ENCODE data around the gene TMEM266.

Gene TMEM266

DNA sequence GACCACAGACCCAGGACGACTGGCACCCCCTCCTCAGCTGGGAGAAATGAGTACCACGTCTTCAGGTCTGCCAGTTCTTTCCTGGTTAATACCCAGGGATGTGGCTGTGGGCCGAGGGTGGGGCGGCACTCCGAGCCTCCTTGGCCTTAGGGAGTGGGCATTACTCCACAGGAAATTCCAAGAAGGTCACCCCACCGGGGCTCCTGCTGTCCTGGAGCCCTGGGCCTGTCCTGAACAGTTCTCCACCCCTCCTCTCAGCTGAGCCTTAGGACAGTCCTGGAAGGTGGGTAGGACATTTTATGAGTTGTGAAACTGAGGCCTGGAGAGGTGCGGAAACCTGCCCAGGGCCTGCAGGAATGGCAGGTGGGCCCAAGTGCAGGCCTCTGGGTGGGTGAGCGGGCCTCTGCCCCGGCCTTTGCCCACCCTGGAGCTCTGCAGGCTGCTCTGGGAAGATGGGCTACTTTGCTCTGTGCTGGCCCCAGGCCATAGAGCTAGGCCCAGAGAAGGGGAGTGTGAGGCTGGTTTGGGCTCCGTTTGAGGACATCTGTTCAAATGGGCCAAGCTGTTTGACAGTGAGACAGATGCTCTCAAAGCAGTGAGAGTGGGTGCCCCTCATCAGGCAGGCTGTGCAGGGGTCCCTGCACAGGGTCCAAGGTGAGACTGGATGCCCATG, 103.1 kb downstream of the TMEM266 start:
- TF ChIP-seq CTCF (IDR thresholded peaks at IDR 0.05; ENCODE audit: low read depth, low read length) = no peak
- in situ Hi-C loops (cut with HindIII; ENCODE audit: low sequenced_read_pairs) = no loop called here
- H3K4me3 ChIP-seq (ENCODE audit: low read depth, low read length) = no peak overlapping the region
- DNase-seq (ENCODE audit: low read depth, low spot score) = no peak

DNA sequence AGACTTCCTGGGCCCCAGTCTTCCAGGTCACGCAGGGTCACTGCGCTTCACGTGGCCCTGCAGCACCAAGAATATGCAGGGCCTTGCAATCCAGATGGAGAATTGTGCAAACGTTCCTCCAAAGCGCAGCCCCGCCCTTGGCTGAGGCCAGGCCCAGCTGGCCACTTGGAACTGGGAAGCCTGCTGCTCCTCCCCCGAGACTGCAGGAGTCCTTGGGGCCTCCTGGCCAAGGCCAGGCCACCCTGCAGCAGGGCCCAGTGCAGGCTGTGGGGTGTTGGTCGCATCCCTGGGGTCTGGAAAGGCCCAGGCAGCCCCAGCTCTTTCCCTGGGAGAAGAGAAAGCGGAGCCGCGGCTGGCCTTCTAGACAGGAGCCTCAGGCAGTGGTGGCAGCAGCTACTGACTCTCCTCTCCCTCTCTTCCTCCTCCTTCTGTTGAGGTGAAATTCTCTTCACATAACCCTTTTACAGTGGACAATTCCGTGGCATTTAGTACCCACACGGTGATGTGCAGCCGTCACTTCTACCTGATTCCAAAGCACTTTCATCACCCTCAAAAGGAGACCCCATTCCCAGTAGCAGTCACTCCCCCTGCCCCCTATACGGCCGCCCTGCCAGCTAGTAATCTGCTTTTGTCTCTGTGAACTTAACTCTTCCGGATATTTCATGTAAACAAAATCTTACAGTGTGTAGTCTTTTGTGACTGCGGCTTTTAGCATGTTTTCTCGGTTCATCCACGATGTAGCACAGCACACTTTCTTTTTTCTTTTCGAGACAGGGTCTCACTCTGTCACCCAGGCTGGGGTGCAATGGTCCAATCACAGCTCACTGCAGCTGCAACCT, 103.9 kb downstream of the TMEM266 start:
- no peak overlapping the region for H3K4me3 ChIP-seq (ENCODE audit: low read depth, low read length)
- peak; percentile 13 for DNase-seq (ENCODE audit: low read depth, low spot score)
- in situ Hi-C loops (cut with HindIII; ENCODE audit: low sequenced_read_pairs) = no loop called here
- no peak for TF ChIP-seq CTCF (IDR thresholded peaks at IDR 0.05; ENCODE audit: low read depth, low read length)

- DNase-seq (ENCODE audit: low read depth, low spot score) = no peak
- no peak overlapping the region for H3K4me3 ChIP-seq (ENCODE audit: low read depth, low read length)
- no peak for TF ChIP-seq CTCF (IDR thresholded peaks at IDR 0.05; ENCODE audit: low read depth, low read length)
- in situ Hi-C loops (cut with HindIII; ENCODE audit: low sequenced_read_pairs) = no loop called here
Observed at GRCh38 chr15:76164602-76165001, 104.8 kb downstream of the TMEM266 start.

- in situ Hi-C loops (cut with HindIII; ENCODE audit: low sequenced_read_pairs) = no loop called here
Observed at GRCh38 chr15:76165951-76166350, 106.2 kb downstream of the TMEM266 start.

GRCh38 chr15:76168237-76168984, 108.6 kb downstream of the TMEM266 start:
- H3K4me3 ChIP-seq (ENCODE audit: low read depth, low read length) = no peak overlapping the region
- in situ Hi-C loops (cut with HindIII; ENCODE audit: low sequenced_read_pairs) = no loop called here
- TF ChIP-seq CTCF (IDR thresholded peaks at IDR 0.05; ENCODE audit: low read depth, low read length) = no peak
- no peak for DNase-seq (ENCODE audit: low read depth, low spot score)

More at GRCh38 chr15:76165951-76166350, 106.2 kb downstream of the TMEM266 start:
- H3K4me3 ChIP-seq (ENCODE audit: low read depth, low read length) = no peak overlapping the region
- no peak for DNase-seq (ENCODE audit: low read depth, low spot score)
- TF ChIP-seq CTCF (IDR thresholded peaks at IDR 0.05; ENCODE audit: low read depth, low read length) = no peak

- in situ Hi-C loops (cut with HindIII; ENCODE audit: low sequenced_read_pairs) = no loop called here
Observed at GRCh38 chr15:76169018-76169417, 109.2 kb downstream of the TMEM266 start.

More at GRCh38 chr15:76169018-76169417, 109.2 kb downstream of the TMEM266 start:
- no peak overlapping the region for H3K4me3 ChIP-seq (ENCODE audit: low read depth, low read length)
- no peak for DNase-seq (ENCODE audit: low read depth, low spot score)
- TF ChIP-seq CTCF (IDR thresholded peaks at IDR 0.05; ENCODE audit: low read depth, low read length) = no peak
